Coronary artery (tissue), 2 donors: ENCODE data around the gene AEN.

Source experiments
- DNase-seq: peaks from one replicate; pipeline ENCODE4 v3.0.0-alpha.2; 2017; ENCODE audit warnings: low spot score
- H3K27ac ChIP-seq, 2 donors: fragments of 200-600 bp; sonication (generic); one replicate each; pipeline ENCODE4 v1.5.1; 2016 to 2019
- H3K4me3 ChIP-seq: fragments of 200-600 bp; sonication (generic); 2 replicates; pipeline ENCODE4 v1.5.1; 2016; ENCODE audit warnings: mild to moderate bottlenecking, moderate library complexity
- TF ChIP-seq, protein P1 (sequence below): fragments of 200-600 bp; sonication (generic); IDR thresholded peaks from one replicate; pipeline ENCODE4 v1.5.1; 2019; ENCODE audit warnings: antibody characterized with exemption

The AEN gene

DNA sequence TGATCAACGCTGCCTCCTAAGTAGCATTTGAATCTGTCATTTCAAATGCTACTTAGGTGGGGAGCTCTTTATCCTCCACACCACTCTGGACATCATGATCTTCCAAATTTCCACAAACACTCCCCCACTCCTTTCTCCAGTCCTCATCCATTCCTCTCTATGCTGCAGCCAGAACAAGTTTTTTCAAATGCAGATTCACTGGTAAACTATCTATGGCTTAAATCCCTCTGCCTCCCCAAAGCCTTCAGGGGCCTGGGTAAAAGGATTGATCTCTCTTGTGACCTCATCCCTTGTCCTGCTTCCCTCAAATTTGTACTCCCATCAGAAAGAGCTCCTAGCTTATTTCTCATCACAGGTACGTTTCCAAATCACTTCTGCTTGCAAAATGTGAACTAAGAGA is 1.3 kb upstream of the AEN start:
- no peak for DNase-seq
- no peak overlapping the region for H3K4me3 ChIP-seq
- TF ChIP-seq, protein P1, sequence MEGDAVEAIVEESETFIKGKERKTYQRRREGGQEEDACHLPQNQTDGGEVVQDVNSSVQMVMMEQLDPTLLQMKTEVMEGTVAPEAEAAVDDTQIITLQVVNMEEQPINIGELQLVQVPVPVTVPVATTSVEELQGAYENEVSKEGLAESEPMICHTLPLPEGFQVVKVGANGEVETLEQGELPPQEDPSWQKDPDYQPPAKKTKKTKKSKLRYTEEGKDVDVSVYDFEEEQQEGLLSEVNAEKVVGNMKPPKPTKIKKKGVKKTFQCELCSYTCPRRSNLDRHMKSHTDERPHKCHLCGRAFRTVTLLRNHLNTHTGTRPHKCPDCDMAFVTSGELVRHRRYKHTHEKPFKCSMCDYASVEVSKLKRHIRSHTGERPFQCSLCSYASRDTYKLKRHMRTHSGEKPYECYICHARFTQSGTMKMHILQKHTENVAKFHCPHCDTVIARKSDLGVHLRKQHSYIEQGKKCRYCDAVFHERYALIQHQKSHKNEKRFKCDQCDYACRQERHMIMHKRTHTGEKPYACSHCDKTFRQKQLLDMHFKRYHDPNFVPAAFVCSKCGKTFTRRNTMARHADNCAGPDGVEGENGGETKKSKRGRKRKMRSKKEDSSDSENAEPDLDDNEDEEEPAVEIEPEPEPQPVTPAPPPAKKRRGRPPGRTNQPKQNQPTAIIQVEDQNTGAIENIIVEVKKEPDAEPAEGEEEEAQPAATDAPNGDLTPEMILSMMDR = no peak
- H3K27ac ChIP-seq = no peak overlapping the region

GRCh38 chr15:88621789-88622604 is 857 bp downstream of the AEN start:
- Histone ChIP-seq H3K4me3 (peak overlapping the region; percentile 91), H3K27ac (peak overlapping the region; percentile 59 to 86)
- TF ChIP-seq, protein P1 = no peak
- DNase-seq = peak; percentile 60

GRCh38 chr15:88622605-88622975 is 1.4 kb downstream of the AEN start:
- DNase-seq = no peak
- TF ChIP-seq, protein P1 = no peak
- Histone ChIP-seq H3K27ac (peak overlapping the region; percentile 59 to 86), H3K4me3 (peak overlapping the region; percentile 91)

DNA sequence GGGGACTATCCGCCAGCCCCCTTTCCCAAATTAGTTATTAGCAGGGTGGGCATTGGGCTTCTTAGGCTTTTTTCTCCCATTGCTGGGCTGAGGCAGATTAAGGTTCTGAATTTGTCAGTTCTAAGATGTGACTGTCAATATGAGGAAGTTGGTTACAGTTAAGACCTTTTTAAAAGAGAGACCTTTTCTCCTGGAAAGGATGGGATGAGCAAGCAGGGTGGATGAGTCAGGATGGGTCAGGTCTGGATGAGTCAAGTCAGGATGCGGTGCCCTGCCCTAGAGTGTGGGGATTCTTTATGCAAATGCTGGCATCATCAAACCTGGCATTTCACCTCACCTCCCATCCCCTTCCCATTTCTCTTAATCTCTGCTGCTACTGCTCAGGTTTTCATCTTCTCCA is 1.9 kb downstream of the AEN start:
- H3K4me3 ChIP-seq = peak overlapping the region; percentile 91

DNA sequence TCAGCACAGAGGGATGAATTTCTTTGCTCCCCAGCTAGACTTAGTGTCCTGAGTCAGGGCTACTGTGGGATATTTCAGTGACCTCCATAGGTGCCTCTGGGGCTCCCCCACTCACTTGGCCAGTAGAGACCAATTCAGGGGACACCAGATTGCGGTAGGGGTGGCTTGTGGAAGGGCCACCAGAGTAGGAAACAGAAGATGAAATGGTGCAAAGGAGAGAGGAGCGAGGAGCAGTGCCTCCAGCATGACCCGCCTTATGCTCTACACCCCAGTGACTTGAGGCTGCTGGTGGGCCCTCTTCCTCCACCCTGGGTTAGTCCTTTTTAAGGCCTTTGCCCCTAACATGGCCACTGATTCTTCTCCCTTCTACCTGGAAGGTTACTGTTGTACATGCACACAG is 2.5 kb downstream of the AEN start:
- Histone ChIP-seq H3K27ac (peak overlapping the region; percentile 23 to 59), H3K4me3 (no peak overlapping the region)
- TF ChIP-seq, protein P1 = no peak
- DNase-seq = no peak

More for the DNA sequence above, 1.9 kb downstream of the AEN start:
- TF ChIP-seq, protein P1 = no peak
- DNase-seq = peak; percentile 54
- peak overlapping the region; percentile 23 to 59 for H3K27ac ChIP-seq

GRCh38 chr15:88624156-88624970 is 3.2 kb downstream of the AEN start:
- Histone ChIP-seq H3K4me3 (peak overlapping the region; percentile 27), H3K27ac (peak overlapping the region in 1 of 2 donors; percentile 11)
- no peak for DNase-seq
- TF ChIP-seq, protein P1 = no peak
